Measurements from ENCODE around the gene ZNF91.
A peak's percentile ranks its signal among the peaks of the same experiment; 100 is the strongest.

Gene ZNF91

GRCh38 chr19:23415034-23415433 is 19.8 kb upstream of the ZNF91 start:
- peak overlapping the region; percentile 79 for H3K4me2 ChIP-seq

GRCh38 chr19:23410155-23410554 is 14.9 kb upstream of the ZNF91 start:
- Histone ChIP-seq H3K27me3 (peaks cover 14% of the 10 kb centered on the region), H3K9ac (no peak overlapping the region), H3K4me1 (peaks cover 22% of the 10 kb centered on the region; the same call in 1 of the 2 replicates), H3K4me3 (no peak overlapping the region), H3K27ac (no peak overlapping the region), H4K20me1 (no peaks in the 10 kb centered on the region), H3K4me2 (no peak overlapping the region), H3K9me3 (peaks cover 31% of the 10 kb centered on the region), H3K36me3 (peaks cover 30% of the 10 kb centered on the region)
- no peak for TF ChIP-seq Cebpa-rat (IDR thresholded peaks at IDR 0.05)

More at GRCh38 chr19:23415034-23415433, 19.8 kb upstream of the ZNF91 start:
- H3K27ac ChIP-seq: peak overlapping the region; percentile 57; the same call in 1 of the 2 replicates
- peaks cover 39% of the 10 kb centered on the region for H3K9me3 ChIP-seq
- peak overlapping the region; percentile 69 for H3K9ac ChIP-seq
- H3K4me3 ChIP-seq: peak overlapping the region; percentile 69
- no peaks in the 10 kb centered on the region for H3K36me3 ChIP-seq
- H4K20me1 ChIP-seq: no peaks in the 10 kb centered on the region
- H3K4me1 ChIP-seq: peaks cover 26% of the 10 kb centered on the region
- peaks cover 33% of the 10 kb centered on the region for H3K27me3 ChIP-seq
- no peak for TF ChIP-seq Cebpa-rat (IDR thresholded peaks at IDR 0.05)

DNA sequence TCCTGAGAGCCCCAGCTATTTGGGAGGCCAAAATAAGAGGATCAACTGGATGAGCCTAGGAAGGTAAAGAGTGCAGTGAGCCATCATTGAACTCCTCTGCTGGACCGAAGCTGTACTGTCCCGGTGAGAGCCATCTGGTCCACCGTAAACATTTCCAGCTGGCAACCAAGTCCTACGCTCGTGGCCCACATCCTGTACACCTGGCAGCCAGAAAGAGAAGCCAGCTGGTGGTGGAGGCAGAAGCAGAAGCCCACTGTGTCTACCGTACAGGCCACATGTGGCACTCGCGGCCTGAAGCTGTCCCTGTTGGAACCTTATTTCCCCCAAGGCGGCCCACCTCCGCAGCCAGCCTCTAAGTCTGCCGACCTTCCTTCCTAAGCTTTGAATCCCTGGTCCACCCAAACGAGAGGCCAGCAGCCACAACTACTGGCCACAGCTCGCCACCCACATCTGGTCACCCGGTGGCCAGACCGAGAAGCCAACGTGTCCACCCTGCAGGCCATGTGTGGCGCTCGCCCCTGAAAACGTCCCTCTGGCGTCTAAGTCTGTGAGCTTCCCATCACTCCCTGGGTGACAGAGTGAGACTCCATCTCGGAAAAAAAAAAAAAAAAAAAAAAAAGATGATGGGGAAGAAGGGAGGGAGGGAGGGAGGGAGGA is 14.2 kb upstream of the ZNF91 start:
- peaks cover 29% of the 10 kb centered on the region for H3K9me3 ChIP-seq
- no peak overlapping the region for H3K9ac ChIP-seq
- H3K4me1 ChIP-seq: peaks cover 16% of the 10 kb centered on the region; the same call in 1 of the 2 replicates
- TF ChIP-seq Cebpa-rat (IDR thresholded peaks at IDR 0.05): no peak
- no peak overlapping the region for H3K4me3 ChIP-seq
- H3K27me3 ChIP-seq: peaks cover 7% of the 10 kb centered on the region; the same call in 1 of the 2 replicates
- peak overlapping the region; percentile 24; the same call in 1 of the 2 replicates for H3K4me2 ChIP-seq
- no peaks in the 10 kb centered on the region for H4K20me1 ChIP-seq
- H3K36me3 ChIP-seq: peaks cover 36% of the 10 kb centered on the region
- H3K27ac ChIP-seq: no peak overlapping the region

GRCh38 chr19:23407616-23408133 is 12.4 kb upstream of the ZNF91 start:
- Histone ChIP-seq H3K4me3 (no peak overlapping the region), H3K27me3 (no peaks in the 10 kb centered on the region), H3K4me1 (peaks cover 9% of the 10 kb centered on the region; the same call in 1 of the 2 replicates), H3K9me3 (peaks cover 24% of the 10 kb centered on the region), H3K9ac (no peak overlapping the region), H3K27ac (no peak overlapping the region), H3K36me3 (peaks cover 52% of the 10 kb centered on the region), H4K20me1 (no peaks in the 10 kb centered on the region), H3K4me2 (no peak overlapping the region)
- no peak for TF ChIP-seq Cebpa-rat (IDR thresholded peaks at IDR 0.05)

- Histone ChIP-seq H3K4me3 (no peak overlapping the region), H3K9ac (no peak overlapping the region), H3K4me1 (peaks cover 9% of the 10 kb centered on the region; the same call in 1 of the 2 replicates), H3K9me3 (peaks cover 24% of the 10 kb centered on the region), H4K20me1 (no peaks in the 10 kb centered on the region), H3K27ac (no peak overlapping the region), H3K4me2 (no peak overlapping the region), H3K27me3 (no peaks in the 10 kb centered on the region), H3K36me3 (peaks cover 61% of the 10 kb centered on the region)
- no peak for TF ChIP-seq Cebpa-rat (IDR thresholded peaks at IDR 0.05)
Observed at GRCh38 chr19:23406721-23407120, 11.4 kb upstream of the ZNF91 start.

- TF ChIP-seq Cebpa-rat (IDR thresholded peaks at IDR 0.05): no peak
- no peak overlapping the region for H3K27ac ChIP-seq
- peaks cover 68% of the 10 kb centered on the region for H3K36me3 ChIP-seq
- no peaks in the 10 kb centered on the region for H3K27me3 ChIP-seq
- H4K20me1 ChIP-seq: no peaks in the 10 kb centered on the region
- peaks cover 9% of the 10 kb centered on the region; the same call in 1 of the 2 replicates for H3K4me1 ChIP-seq
- no peak overlapping the region for H3K4me3 ChIP-seq
- no peak overlapping the region for H3K4me2 ChIP-seq
- no peak overlapping the region for H3K9ac ChIP-seq
- H3K9me3 ChIP-seq: peaks cover 24% of the 10 kb centered on the region
Observed at GRCh38 chr19:23406091-23406490, 10.8 kb upstream of the ZNF91 start.

- Histone ChIP-seq H3K27me3 (no peaks in the 10 kb centered on the region), H3K9me3 (peaks cover 24% of the 10 kb centered on the region), H3K4me1 (peaks cover 9% of the 10 kb centered on the region; the same call in 1 of the 2 replicates), H4K20me1 (no peaks in the 10 kb centered on the region), H3K27ac (no peak overlapping the region), H3K4me3 (no peak overlapping the region), H3K9ac (no peak overlapping the region), H3K36me3 (peaks cover 82% of the 10 kb centered on the region), H3K4me2 (no peak overlapping the region)
- no peak for TF ChIP-seq Cebpa-rat (IDR thresholded peaks at IDR 0.05)
Observed at GRCh38 chr19:23404676-23405075, 9.4 kb upstream of the ZNF91 start.

GRCh38 chr19:23403581-23404324 is 8.5 kb upstream of the ZNF91 start:
- Histone ChIP-seq H3K4me3 (no peak overlapping the region), H4K20me1 (no peaks in the 10 kb centered on the region), H3K27ac (no peak overlapping the region), H3K9ac (no peak overlapping the region), H3K27me3 (no peaks in the 10 kb centered on the region), H3K4me1 (peaks cover under 1% of the 10 kb centered on the region; the same call in 1 of the 2 replicates), H3K9me3 (peaks cover 15% of the 10 kb centered on the region), H3K4me2 (no peak overlapping the region), H3K36me3 (peaks cover 83% of the 10 kb centered on the region)
- TF ChIP-seq Cebpa-rat (IDR thresholded peaks at IDR 0.05): no peak

GRCh38 chr19:23403052-23403451 is 7.8 kb upstream of the ZNF91 start:
- Histone ChIP-seq H4K20me1 (no peaks in the 10 kb centered on the region), H3K27ac (no peak overlapping the region)
- no peak for TF ChIP-seq Cebpa-rat (IDR thresholded peaks at IDR 0.05)

GRCh38 chr19:23402388-23402787 is 7.1 kb upstream of the ZNF91 start:
- Histone ChIP-seq H4K20me1 (no peaks in the 10 kb centered on the region), H3K9me3 (peaks cover 3% of the 10 kb centered on the region; the same call in 1 of the 2 replicates), H3K27me3 (no peaks in the 10 kb centered on the region), H3K36me3 (peaks cover 73% of the 10 kb centered on the region), H3K4me3 (no peak overlapping the region), H3K9ac (no peak overlapping the region), H3K4me1 (no peaks in the 10 kb centered on the region), H3K4me2 (no peak overlapping the region), H3K27ac (no peak overlapping the region)
- no peak for TF ChIP-seq Cebpa-rat (IDR thresholded peaks at IDR 0.05)

More at GRCh38 chr19:23403052-23403451, 7.8 kb upstream of the ZNF91 start:
- no peak overlapping the region for H3K4me3 ChIP-seq
- H3K27me3 ChIP-seq: no peaks in the 10 kb centered on the region
- H3K4me1 ChIP-seq: no peaks in the 10 kb centered on the region
- no peak overlapping the region for H3K4me2 ChIP-seq
- no peak overlapping the region for H3K9ac ChIP-seq
- peaks cover 10% of the 10 kb centered on the region; the same call in 1 of the 2 replicates for H3K9me3 ChIP-seq
- peaks cover 80% of the 10 kb centered on the region for H3K36me3 ChIP-seq
